Epithelial cell of prostate (primary cell): Measurements from ENCODE around the gene RABGAP1L.

Experiments
- DNase-seq: peaks from one replicate; pipeline ENCODE4 v3.0.0-alpha.2; 2011; ENCODE audit warnings: low read depth, low spot score
- H3K27ac ChIP-seq: fragments of 450-650 bp; 2 replicates; pipeline ENCODE4 v1.5.1; 2017; ENCODE audit warnings: mild to moderate bottlenecking

The RABGAP1L gene

DNA sequence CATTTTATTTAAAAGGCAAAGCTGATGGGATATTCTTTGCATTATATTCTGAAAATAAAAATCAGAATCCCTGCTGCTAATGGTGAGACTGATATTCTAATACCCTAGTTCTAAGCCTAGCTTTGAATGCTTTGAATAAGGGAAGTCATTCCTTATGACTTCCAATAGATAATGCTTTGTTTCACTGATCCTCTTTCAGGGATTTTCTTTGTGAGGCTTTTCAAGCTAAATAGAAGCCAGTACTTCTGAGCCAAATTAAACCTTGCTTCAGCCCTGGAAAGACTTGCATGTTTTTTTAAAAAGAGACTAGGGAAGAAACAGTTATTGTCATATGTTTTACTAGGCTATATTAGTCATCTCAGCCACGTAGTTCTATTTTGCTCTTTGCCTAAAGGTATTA is 771.9 kb downstream of the RABGAP1L start:
- H3K27ac ChIP-seq: no peak overlapping the region
- no peak for DNase-seq

DNA sequence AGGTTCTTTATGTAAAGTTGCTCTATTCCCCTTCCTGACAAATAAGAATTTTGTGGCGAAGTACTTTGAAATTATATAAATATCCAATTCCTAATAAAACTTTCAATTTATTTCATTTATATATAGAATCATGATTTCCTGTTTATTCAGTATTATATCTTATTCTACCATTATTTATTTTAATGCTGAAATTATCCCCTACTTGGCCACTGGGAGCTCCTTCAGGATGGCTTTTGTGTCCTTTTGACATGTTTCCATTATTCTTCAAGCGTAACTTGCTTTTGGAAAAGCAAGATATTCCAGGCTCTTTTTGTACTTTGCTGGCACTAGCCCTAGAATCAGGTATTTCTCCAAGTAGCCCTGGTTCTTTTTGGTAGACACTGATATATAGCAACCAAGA is 773.3 kb downstream of the RABGAP1L start:
- no peak for DNase-seq
- no peak overlapping the region for H3K27ac ChIP-seq

DNA sequence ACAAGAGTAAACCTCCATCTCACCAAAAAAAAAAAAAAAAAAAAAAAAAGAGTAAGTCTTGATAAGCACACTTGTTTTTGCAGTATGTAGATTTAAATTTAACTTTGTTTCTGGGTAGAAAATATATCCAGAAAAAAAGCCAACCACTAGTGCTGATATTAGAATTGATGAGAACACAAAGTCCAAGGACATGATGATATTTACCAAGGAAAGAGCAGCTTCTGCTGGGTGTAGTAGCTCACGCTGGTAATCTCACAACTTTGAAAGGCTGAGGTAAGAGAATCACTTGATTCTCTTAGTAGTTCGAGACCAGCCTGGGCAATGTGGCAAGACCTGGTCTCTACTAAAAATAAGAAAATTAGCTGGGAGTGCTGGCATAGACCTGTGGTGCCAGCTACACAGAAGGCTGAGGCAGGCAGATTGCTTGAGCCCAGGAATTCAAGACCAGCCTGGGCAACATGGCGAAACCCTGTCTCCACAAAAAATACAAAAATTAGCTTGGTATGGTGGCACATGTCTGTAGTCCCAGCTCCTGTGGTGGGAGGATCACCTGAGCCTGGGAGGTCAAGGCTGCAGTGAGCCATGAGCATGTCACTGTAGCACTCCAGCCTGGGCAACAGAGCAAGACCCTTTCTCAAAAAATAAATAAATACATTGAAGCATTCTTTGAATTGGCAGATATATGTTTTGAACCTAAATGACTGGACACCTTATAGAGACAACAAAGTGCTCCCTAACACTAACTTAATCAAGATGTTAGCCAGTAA is 776.8 kb downstream of the RABGAP1L start:
- H3K27ac ChIP-seq: no peak overlapping the region
- DNase-seq: no peak

DNA sequence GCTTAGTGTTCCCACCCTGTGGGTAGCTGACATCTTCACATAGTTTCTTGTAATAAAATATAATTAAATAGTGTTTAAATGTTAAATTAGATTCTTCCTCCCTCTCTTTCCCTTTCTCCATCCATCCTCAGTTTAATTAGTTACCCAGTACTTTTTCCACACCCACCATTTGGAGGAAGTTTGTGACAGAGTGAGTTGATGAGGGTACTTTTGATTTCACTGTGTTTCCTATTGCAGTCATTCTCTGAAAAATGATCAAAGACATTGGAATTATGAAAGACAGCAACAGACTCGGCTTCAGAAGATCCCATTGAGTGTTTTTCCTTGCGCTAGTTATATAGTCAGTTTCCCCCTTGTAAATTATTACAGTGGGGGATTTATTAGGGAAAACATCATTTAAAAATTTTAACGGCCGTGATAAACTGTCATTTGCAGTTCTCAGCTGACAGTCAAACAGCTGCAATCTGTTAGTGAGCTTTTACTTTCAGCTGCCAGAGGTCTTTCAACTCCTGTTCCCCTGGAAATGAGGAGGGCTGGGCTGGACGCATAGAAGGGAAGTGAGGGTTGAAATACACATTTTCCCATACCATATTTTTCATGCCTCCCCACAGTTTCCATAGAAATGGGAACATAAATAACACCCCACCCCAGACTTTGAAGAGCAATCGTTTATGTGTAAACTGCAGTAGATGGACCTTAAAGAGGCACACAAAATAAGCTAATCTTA is 779.1 kb downstream of the RABGAP1L start:
- no peak overlapping the region for H3K27ac ChIP-seq
- no peak for DNase-seq

DNA sequence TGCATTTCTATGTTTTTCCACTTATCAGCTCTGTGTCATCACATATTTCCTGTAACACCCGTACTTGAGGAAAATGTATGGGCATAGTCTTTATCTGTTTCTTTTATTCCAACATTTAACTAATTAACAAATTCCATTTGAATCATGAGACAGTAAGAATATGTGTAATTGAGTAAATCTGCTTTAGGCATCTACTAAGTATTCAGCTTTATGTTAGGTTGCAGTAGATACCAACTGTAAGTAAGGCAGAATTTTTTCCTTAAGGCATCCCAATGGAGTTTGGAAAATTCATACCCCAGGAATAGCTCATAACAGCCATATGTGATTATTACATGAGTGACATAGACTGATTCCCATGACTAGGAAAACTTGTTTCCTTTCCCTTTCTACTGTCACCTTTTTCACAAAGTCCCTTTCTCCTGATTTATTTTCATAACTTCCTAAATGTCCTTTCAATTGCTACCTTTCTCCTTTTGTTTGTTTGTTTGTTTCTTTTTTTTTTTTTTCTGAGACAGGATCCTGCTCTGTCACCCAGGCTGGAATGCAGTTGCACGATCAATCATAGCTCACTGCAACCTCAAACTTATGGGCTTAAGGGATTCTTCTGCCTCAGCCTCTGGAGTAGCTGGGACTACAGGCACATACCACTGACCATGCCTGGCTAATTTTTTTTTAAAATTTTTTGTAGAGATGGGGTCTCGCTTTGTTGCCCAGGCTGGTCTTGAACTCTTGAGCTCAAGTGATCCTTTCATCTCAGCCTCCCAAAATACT is 780.6 kb downstream of the RABGAP1L start:
- no peak overlapping the region for H3K27ac ChIP-seq
- DNase-seq: no peak

DNA sequence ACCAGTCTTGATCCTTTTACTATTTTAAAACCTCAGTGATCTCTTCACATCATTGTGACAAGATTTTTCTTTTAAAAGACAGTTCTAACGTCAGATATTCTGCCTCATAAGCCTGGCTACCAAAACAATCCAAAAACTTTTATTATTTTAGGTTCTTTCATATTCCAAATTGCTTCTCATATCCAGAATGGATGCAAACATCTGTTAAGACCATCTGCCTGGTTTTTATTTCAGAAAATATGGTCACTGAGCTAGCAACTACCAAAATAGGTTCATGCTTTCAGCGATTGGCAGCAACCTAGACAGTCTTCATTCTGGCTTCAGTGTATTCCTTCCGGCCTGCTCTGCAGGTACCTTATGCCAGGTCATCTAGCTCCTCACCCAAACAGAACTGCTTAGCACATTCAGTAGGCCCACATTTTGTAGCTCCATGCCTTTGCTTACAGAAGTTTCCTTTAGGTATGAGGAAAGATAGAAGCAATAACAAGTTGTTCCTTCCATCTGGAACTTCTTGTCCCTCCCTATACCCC is 781.4 kb downstream of the RABGAP1L start:
- H3K27ac ChIP-seq: no peak overlapping the region
- DNase-seq: no peak

DNA sequence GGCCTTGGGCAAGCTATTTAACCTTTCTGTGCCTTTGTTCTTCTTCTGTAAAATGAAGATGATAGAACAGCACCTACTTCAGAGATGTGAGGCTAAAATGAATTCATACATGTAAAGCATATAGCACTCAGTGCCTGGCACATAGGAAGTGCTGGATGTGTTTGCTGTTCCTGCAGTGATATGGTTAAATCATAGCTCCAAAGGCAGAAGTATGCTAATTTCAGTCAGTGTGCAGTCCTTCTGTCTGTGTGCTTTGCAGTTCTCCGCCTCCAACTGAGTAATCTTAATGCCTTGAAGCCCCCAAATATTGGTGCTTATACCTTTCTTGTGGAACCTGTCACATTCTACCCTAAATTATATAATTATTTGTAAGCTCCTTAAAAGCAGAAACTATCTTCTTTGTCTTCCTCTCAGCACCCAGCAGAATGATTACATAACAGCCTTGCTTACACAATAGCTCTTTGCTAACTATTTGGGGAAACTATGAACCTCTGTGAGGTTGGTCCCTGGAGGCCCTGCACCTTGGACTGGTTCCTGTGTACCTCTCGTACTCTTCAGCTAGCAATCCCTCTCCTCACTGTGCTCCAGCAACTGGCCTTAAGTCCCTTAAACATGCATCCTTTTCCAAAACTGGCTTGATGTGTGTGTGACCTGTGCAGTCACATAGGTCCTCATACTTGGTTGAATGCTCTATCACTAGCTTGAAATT is 783.4 kb downstream of the RABGAP1L start:
- H3K27ac ChIP-seq: no peak overlapping the region
- DNase-seq: no peak

DNA sequence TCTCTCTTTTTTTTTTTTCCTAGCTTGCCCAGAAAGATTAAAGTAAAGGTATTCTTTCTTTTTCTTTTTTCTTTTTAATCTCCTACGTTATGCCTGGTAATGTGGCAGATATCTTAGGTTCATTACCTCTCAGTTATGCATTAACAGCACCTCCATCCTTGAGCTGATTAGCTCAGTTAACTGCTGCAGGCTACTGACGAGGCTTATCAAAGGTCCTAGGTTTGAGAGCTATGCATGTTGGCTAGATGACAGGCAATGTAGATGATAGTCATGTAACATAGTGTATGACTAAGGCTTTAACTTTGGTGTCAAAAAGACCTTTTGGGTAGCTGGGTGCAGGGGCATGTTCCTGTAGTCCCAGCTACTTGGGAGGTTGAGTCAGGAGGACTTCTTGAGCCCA is 786.7 kb downstream of the RABGAP1L start:
- no peak for DNase-seq
- no peak overlapping the region for H3K27ac ChIP-seq

DNA sequence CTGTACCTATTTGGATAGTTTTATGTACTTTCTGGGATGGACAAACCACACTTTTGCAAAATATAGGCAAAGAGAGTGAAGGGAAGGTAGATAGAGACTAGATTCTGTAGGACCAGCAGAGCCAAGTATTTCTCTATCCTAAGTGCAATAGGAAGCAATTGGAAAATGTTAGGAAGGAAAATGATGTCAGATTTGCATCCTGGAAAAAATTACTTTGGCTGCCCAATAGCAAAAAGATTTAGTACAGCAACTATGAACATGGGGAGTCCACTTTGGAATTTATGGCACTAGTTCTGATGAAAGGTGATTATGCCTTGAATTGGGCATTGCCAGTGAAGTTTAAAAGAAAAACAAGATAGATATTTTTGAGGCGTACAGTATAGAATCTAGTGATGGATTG is 789.7 kb downstream of the RABGAP1L start:
- DNase-seq: no peak
- no peak overlapping the region for H3K27ac ChIP-seq

DNA sequence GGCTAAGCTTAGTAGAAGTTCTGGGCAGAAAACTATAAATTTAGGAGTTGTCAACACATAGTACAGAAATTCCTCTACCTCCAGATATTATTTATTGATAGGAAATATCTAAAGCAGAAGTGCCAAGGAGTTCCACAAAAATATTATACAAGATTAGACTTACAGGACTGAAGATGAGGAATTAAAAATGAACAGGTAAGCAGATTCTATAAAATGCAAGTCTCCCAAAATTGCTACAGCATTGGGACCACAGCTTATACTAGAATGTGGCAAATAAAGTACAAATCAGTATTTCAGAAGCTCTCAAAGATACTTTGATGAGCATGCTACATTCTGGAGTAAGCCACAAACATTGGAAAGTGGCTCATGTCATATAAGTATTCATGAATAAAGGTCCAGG is 790.3 kb downstream of the RABGAP1L start:
- DNase-seq: no peak
- H3K27ac ChIP-seq: no peak overlapping the region

DNA sequence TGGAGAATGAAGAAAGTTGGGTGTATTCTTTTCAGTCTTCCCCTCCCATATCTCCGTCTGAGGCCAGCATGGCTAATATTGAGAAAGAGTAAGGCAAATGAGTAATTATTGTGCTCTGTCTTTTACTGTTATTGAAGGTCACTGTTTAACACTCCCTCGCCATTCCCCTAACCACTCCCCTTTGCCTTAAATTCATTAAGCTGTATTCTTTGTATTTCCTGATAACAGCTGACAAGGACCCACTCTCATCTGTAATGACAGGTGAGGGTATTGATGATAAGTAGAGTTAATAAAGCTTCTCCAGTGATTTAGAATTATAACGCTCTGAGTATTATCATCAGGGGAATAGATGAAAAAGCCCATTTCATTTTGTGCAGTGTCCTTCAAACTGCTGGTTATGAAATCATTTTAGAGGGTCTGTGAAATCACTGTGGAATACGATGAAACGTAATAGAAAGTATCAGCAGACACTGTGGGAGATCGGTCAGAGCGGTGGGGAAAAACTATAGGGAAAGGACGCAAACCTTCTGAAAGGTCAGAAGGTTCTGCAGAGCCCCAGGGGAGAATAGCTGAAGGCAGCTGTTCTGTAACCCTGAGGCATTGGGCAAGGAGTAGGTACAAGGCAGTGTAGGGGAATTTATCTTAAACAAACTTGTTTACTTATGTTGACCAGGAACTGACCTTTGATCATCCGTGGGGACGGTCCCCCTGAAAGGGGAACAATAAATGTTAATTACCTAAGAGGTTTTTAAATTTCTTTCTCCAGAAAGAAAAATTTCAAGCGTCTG is 794.2 kb downstream of the RABGAP1L start:
- no peak overlapping the region for H3K27ac ChIP-seq
- no peak for DNase-seq

DNA sequence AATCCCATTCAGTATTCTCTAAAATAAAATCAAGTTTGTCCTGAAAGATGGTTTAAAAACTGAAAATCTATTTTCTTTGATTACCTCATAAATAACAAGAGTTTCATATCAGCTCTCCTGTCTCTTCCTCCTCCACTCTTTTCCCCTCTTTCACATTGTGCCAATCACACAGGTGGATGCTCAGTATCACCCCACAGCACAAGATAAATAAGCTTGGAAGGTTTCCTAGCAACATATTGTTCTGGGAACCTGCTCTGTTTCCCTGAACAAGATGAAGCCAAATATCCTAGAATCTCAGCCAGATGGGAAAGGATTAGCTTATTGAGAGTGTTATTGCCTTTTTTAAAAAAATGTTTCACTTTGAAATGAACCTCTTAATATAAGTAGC is 794.7 kb downstream of the RABGAP1L start:
- DNase-seq: no peak
- no peak overlapping the region for H3K27ac ChIP-seq

DNA sequence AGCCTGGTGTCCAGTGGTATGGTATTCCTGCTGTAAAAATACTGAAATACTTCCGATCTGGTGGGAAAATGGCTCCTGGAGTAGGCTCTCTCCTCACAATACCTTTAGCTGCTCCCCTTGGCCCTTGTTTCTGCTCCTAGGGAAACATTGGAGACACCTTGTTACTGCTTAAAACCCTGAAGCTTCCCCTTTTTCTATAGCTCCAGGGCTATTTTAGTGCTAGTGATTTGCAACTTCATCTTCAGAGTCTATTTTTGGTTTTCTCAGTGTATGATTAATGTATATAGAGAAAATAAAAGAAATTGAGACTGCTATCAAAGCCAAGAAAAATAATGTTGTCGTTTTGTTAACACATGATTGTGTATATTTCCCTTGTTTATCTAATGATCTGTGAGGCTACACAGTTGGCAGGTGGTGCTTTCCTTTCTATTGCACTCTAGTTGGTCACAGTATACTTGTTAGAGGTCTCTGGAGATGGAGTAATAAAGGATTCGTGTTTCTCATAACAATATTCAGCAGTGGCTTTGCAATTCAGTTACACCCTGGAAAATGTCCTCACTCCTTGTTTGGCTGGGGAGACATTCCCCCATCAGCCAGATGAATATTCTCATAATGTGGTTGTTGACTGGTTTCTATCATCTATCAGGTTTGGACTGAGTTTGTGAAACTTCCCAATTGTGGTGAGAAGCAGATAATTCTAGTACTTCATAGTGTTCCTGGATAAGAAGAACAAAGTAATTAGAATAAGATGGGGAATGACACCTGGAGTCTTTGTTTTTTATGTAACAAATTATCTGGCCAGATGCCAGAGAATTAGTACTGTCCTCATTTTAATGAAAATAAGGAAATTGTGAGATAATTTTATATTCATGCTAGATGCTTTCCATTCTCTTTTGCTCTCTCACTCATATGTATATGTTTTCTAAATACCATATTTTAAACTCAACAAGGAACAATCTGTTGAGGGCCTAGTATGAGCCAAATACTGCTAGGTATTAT is 795.6 kb downstream of the RABGAP1L start:
- H3K27ac ChIP-seq: no peak overlapping the region
- no peak for DNase-seq

DNA sequence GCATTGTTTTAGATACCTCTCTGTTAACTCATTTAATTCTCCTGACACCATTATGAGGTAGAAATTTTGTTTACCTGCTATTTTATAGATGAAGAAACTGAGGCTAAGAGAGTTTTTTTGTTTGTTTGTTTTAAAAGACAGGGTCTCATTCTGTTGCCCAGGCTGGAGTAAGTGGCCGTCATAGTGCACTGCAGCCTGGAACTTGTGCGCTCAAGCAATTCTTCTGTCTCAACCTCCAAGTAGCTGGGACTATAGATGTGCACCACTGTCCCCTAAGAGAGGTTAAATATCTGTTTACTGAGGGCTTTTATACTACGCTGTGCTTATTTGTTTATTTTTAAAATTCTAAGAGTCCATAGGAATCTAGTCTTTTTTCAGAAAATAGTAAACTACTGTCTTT is 796.8 kb downstream of the RABGAP1L start:
- no peak overlapping the region for H3K27ac ChIP-seq
- no peak for DNase-seq

DNA sequence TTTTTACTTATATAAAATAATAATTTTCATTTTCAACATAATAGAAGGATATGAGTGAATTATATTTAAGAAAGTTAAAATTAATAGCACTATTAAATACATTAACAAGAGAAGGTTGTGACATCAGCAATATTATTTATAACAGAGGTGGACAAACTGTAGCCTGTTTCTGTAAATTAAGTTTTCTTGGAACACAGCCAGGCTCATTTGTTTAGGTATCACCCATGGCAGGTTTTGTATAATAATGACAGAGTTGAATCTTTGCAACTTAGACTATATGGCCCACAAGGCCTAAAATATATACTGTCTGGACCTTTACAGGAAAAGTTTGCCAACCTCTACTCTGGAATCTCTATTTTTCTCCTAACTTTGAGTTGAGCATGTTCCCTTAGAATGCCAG is 797.7 kb downstream of the RABGAP1L start:
- DNase-seq: no peak
- no peak overlapping the region for H3K27ac ChIP-seq

DNA sequence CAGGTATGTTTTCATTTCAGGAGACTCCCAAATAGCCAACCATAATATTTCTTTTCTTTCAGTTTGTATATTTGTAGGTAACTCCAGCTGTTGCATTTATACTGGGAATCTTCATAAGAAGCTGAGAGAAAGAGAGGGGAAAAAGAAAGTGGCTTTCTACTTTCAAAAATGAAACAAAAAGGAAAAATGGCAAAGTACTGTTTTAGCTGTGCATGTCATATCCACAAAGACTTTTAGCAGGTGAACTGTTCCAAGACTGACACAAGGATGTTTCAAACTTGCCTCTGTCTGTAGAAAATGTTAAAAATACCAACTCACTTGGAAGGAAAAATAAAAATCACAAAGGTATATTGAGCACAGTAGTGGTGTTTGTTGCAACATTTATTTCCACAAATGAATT is 798.5 kb downstream of the RABGAP1L start:
- no peak for DNase-seq
- H3K27ac ChIP-seq: no peak overlapping the region

DNA sequence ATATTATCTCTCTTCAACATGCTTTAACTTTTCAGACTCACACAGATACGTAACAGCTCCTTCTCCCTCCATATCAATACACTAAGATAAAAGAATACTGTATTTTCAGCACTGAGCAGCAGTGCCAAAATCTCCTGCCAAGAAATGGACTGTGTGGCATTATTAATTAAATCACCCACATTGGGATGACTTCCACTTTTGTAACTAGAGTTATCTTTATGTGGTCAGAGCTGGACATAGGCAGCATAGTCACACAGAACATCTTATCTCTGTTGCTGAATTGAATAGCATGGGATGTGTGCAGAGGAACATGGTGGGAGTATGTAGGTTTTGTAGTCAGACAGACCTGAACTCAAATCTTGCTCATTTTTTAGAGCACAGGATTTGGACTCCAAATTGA is 799.1 kb downstream of the RABGAP1L start:
- DNase-seq: no peak
- no peak overlapping the region for H3K27ac ChIP-seq

DNA sequence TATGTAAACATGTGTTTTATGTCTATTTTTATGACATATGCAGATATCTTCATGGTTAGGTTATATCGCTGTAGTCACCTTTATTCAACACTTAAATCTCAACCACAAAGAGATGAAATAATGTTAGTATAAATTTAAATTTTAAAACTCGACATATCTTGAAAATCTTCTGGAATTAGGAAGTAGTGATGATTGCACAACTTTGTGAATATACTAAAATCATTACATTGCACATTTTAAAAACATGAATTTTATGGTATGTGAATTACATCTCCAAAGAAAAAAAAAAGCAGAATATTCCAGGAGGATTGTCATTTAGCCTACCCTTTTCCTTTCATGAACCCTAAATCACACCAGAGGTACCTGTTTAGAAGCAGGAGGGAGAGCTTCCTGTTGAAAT is 801.0 kb downstream of the RABGAP1L start:
- no peak for DNase-seq
- H3K27ac ChIP-seq: no peak overlapping the region
